OCI-LY1 (cell line): ENCODE results near the gene LRRFIP2.

Experiments used
- CTCF ChIP-seq: fragments of 200-600 bp; sonication (generic), shearing (Covaris generic); IDR thresholded peaks from 2 replicates; pipeline ENCODE4 v1.5.1; 2017; ENCODE audit warnings: mild to moderate bottlenecking, antibody characterized with exemption, low read length, moderate library complexity, mixed read lengths
- EZH2 ChIP-seq: fragments of 200-600 bp; sonication (generic), shearing (Covaris generic); IDR thresholded peaks from 2 replicates; pipeline ENCODE4 v1.8.0; 2017; ENCODE audit warnings: borderline replicate concordance, mixed run types, mild to moderate bottlenecking, antibody characterized with exemption, low read length, moderate library complexity, mixed read lengths

GRCh38 chr3:37072892-37073291 lies 101.5 kb downstream of the LRRFIP2 start:
- no peak for TF ChIP-seq CTCF
- TF ChIP-seq EZH2: no peak
